GM23338 (cell line): ENCODE results near the gene CTF1.

ENCODE experiments used
- CREB1 ChIP-seq: fragments of 250-450 bp; sonication (Bioruptor Pico); IDR thresholded peaks from 2 replicates; pipeline ENCODE4 v1.5.0; 2020; ENCODE audit warnings: low read depth, mild to moderate bottlenecking, moderate library complexity
- EZH2 ChIP-seq: fragments of 200-600 bp; sonication (generic); IDR thresholded peaks from one replicate; pipeline ENCODE4 v1.8.0; 2017; ENCODE audit warnings: antibody characterized with exemption, mild to moderate bottlenecking, low read depth; ENCODE audit not compliant: unreplicated experiment
- EZH2phosphoT487 ChIP-seq: fragments of 200-600 bp; sonication (generic); IDR thresholded peaks from one replicate; pipeline ENCODE4 v1.8.1; 2018; ENCODE audit warnings: antibody characterized with exemption; ENCODE audit not compliant: unreplicated experiment
- JUNB ChIP-seq: IDR thresholded peaks from one replicate; pipeline ENCODE4 v1.6.1; 2016; ENCODE audit warnings: antibody characterized with exemption; ENCODE audit not compliant: unreplicated experiment
- NANOG ChIP-seq: IDR thresholded peaks from 2 replicates; pipeline ENCODE4 v1.6.1; 2016; ENCODE audit warnings: antibody characterized with exemption, borderline replicate concordance
- POLR2AphosphoS5 ChIP-seq: IDR thresholded peaks from 2 replicates; pipeline ENCODE4 v1.6.1; 2016; ENCODE audit warnings: antibody characterized with exemption, low read depth
- STAT1 ChIP-seq: IDR thresholded peaks from one replicate; pipeline ENCODE4 v1.6.1; 2016; ENCODE audit warnings: antibody characterized with exemption; ENCODE audit not compliant: unreplicated experiment
- ZNF114 ChIP-seq: fragments of 250-450 bp; sonication (Bioruptor Pico); IDR thresholded peaks from 2 replicates; pipeline ENCODE4 v1.5.0; 2020; ENCODE audit warnings: mild to moderate bottlenecking, moderate library complexity
- ZNF331 ChIP-seq: fragments of 250-450 bp; sonication (Bioruptor Pico); IDR thresholded peaks from 2 replicates; pipeline ENCODE4 v1.5.0; 2020; ENCODE audit warnings: low read depth, mild to moderate bottlenecking, moderate library complexity
- TF ChIP-seq, protein P1 (sequence below), 2 experiments: fragments of 200-600 bp in 1 of 2; sonication (generic) in 1 of 2; conservative IDR thresholded peaks; 2 replicates each; pipeline versions ENCODE4 v1.5.1 to v1.6.1; 2016 to 2017; ENCODE audit warnings: antibody characterized with exemption in 2 of 2, low read depth in 2 of 2, mild to moderate bottlenecking in 2 of 2, moderate library complexity in 1 of 2
- TF ChIP-seq, protein P2 (sequence below): IDR thresholded peaks from one replicate; pipeline ENCODE4 v1.6.1; 2018; ENCODE audit warnings: antibody characterized with exemption; ENCODE audit not compliant: unreplicated experiment
- TF ChIP-seq, protein P3 (sequence below): IDR thresholded peaks from 2 replicates; pipeline ENCODE4 v1.6.1; 2016; ENCODE audit warnings: antibody characterized with exemption
- TF ChIP-seq, protein P4 (sequence below): fragments of 250-450 bp; sonication (Bioruptor Pico); IDR thresholded peaks from 2 replicates; pipeline ENCODE4 v1.5.0; 2020; ENCODE audit warnings: mild to moderate bottlenecking, moderate library complexity

DNA sequence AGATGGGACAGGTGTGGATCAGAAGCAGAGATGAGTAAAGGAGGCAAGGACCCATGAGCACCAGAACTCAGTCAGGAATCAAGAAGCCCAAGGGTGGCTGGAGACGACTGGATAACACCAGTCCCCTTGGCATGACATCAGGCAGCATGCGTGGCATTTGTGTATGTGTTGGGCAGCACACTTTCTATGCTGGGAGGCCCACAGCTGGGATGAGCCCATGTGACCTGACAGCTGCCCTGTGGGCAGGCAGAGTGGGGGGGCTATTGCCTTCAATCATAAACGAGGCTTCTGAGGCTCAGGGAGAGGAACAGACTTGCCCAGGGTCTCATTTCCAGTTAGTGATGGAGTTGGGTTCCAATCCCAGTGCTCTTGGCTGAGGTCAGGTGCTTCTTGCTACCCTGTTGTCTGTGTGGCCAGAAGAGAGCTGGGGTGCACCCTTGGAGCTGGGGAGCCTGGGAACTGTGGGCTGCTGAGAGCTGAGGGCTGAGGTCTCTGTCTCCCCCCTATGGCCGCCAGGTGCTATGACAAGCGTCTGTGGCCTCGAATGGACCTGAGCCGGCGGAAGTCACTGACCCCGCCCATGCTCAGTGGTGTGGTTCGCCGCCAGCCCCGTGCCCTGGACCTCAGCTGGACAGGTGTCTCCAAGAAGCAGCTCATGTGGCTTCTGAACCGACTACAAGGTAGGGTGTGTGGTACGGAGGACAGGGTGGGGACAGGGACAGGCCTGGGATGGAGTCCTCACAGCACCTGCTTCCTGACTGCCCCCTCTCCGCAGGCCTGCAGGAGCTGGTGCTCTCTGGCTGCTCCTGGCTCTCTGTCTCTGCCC lies 45.4 kb downstream of the CTF1 start:
- TF ChIP-seq, protein P1, sequence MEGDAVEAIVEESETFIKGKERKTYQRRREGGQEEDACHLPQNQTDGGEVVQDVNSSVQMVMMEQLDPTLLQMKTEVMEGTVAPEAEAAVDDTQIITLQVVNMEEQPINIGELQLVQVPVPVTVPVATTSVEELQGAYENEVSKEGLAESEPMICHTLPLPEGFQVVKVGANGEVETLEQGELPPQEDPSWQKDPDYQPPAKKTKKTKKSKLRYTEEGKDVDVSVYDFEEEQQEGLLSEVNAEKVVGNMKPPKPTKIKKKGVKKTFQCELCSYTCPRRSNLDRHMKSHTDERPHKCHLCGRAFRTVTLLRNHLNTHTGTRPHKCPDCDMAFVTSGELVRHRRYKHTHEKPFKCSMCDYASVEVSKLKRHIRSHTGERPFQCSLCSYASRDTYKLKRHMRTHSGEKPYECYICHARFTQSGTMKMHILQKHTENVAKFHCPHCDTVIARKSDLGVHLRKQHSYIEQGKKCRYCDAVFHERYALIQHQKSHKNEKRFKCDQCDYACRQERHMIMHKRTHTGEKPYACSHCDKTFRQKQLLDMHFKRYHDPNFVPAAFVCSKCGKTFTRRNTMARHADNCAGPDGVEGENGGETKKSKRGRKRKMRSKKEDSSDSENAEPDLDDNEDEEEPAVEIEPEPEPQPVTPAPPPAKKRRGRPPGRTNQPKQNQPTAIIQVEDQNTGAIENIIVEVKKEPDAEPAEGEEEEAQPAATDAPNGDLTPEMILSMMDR (conservative IDR thresholded peaks at IDR 0.05; ENCODE audit: low read depth in 2 of 2) = peak; percentile 73 to 86
- no peak for TF ChIP-seq POLR2AphosphoS5
- TF ChIP-seq EZH2 = no peak
- no peak for TF ChIP-seq STAT1
- no peak for TF ChIP-seq EZH2phosphoT487
- TF ChIP-seq CREB1 (CRISPR knock-in tag) = no peak
- TF ChIP-seq JUNB = no peak
- TF ChIP-seq, protein P2, sequence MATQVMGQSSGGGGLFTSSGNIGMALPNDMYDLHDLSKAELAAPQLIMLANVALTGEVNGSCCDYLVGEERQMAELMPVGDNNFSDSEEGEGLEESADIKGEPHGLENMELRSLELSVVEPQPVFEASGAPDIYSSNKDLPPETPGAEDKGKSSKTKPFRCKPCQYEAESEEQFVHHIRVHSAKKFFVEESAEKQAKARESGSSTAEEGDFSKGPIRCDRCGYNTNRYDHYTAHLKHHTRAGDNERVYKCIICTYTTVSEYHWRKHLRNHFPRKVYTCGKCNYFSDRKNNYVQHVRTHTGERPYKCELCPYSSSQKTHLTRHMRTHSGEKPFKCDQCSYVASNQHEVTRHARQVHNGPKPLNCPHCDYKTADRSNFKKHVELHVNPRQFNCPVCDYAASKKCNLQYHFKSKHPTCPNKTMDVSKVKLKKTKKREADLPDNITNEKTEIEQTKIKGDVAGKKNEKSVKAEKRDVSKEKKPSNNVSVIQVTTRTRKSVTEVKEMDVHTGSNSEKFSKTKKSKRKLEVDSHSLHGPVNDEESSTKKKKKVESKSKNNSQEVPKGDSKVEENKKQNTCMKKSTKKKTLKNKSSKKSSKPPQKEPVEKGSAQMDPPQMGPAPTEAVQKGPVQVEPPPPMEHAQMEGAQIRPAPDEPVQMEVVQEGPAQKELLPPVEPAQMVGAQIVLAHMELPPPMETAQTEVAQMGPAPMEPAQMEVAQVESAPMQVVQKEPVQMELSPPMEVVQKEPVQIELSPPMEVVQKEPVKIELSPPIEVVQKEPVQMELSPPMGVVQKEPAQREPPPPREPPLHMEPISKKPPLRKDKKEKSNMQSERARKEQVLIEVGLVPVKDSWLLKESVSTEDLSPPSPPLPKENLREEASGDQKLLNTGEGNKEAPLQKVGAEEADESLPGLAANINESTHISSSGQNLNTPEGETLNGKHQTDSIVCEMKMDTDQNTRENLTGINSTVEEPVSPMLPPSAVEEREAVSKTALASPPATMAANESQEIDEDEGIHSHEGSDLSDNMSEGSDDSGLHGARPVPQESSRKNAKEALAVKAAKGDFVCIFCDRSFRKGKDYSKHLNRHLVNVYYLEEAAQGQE = no peak
- TF ChIP-seq ZNF331 (CRISPR knock-in tag) = no peak
- TF ChIP-seq, protein P3, sequence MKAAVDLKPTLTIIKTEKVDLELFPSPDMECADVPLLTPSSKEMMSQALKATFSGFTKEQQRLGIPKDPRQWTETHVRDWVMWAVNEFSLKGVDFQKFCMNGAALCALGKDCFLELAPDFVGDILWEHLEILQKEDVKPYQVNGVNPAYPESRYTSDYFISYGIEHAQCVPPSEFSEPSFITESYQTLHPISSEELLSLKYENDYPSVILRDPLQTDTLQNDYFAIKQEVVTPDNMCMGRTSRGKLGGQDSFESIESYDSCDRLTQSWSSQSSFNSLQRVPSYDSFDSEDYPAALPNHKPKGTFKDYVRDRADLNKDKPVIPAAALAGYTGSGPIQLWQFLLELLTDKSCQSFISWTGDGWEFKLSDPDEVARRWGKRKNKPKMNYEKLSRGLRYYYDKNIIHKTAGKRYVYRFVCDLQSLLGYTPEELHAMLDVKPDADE = no peak
- TF ChIP-seq, protein P4, sequence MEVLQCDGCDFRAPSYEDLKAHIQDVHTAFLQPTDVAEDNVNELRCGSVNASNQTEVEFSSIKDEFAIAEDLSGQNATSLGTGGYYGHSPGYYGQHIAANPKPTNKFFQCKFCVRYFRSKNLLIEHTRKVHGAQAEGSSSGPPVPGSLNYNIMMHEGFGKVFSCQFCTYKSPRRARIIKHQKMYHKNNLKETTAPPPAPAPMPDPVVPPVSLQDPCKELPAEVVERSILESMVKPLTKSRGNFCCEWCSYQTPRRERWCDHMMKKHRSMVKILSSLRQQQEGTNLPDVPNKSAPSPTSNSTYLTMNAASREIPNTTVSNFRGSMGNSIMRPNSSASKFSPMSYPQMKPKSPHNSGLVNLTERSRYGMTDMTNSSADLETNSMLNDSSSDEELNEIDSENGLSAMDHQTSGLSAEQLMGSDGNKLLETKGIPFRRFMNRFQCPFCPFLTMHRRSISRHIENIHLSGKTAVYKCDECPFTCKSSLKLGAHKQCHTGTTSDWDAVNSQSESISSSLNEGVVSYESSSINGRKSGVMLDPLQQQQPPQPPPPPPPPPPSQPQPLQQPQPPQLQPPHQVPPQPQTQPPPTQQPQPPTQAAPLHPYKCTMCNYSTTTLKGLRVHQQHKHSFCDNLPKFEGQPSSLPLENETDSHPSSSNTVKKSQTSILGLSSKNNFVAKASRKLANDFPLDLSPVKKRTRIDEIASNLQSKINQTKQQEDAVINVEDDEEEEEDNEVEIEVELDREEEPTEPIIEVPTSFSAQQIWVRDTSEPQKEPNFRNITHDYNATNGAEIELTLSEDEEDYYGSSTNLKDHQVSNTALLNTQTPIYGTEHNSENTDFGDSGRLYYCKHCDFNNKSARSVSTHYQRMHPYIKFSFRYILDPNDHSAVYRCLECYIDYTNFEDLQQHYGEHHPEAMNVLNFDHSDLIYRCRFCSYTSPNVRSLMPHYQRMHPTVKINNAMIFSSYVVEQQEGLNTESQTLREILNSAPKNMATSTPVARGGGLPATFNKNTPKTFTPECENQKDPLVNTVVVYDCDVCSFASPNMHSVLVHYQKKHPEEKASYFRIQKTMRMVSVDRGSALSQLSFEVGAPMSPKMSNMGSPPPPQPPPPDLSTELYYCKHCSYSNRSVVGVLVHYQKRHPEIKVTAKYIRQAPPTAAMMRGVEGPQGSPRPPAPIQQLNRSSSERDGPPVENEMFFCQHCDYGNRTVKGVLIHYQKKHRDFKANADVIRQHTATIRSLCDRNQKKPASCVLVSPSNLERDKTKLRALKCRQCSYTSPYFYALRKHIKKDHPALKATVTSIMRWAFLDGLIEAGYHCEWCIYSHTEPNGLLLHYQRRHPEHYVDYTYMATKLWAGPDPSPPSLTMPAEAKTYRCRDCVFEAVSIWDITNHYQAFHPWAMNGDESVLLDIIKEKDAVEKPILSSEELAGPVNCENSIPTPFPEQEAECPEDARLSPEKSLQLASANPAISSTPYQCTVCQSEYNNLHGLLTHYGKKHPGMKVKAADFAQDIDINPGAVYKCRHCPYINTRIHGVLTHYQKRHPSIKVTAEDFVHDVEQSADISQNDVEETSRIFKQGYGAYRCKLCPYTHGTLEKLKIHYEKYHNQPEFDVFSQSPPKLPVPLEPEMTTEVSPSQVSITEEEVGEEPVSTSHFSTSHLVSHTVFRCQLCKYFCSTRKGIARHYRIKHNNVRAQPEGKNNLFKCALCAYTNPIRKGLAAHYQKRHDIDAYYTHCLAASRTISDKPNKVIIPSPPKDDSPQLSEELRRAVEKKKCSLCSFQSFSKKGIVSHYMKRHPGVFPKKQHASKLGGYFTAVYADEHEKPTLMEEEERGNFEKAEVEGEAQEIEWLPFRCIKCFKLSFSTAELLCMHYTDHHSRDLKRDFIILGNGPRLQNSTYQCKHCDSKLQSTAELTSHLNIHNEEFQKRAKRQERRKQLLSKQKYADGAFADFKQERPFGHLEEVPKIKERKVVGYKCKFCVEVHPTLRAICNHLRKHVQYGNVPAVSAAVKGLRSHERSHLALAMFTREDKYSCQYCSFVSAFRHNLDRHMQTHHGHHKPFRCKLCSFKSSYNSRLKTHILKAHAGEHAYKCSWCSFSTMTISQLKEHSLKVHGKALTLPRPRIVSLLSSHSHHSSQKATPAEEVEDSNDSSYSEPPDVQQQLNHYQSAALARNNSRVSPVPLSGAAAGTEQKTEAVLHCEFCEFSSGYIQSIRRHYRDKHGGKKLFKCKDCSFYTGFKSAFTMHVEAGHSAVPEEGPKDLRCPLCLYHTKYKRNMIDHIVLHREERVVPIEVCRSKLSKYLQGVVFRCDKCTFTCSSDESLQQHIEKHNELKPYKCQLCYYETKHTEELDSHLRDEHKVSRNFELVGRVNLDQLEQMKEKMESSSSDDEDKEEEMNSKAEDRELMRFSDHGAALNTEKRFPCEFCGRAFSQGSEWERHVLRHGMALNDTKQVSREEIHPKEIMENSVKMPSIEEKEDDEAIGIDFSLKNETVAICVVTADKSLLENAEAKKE (CRISPR knock-in tag) = no peak
- TF ChIP-seq NANOG = no peak
- no peak for TF ChIP-seq ZNF114 (CRISPR knock-in tag)
